ENCODE measurements around the gene ITGA2.
A peak's percentile ranks its signal among the peaks of the same experiment; 100 is the strongest.
"Not testable (repeated sequence)": the region's sequence is repeated elsewhere in the genome, so short reads cannot be mapped to it uniquely, and the experiment has no call there.

The ITGA2 gene

DNA sequence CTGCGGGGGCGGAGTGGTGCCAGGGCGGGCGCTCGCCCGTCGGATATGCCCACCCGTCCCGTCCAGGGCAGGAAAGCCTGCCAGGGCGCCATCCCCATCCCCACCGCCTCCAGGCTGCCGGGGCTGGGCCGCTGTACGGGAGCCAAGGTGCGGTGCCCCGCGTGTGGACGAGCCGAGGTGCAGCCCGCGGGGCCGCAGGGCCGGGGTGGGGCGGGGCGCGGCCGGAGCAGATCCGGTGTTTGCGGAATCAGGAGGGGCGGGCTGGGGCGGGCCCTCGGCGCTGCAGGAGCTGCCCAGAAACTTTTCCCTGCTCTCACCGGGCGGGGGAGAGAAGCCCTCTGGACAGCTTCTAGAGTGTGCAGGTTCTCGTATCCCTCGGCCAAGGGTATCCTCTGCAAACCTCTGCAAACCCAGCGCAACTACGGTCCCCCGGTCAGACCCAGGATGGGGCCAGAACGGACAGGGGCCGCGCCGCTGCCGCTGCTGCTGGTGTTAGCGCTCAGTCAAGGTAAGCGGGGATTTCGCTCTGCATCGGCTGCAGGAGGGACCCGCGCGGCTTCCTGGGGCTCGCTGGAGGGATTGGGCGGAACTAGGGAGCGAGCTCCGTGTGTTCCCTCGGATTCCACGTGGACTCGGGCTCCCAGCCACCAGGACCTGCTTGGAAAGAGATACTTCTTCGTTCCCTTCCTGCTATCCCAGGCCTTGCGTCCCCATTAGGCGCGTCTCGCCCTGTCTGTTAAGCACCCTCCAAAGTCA, at the start of gene ITGA2:
ITGA2 (plus strand) TSS at position 328 of the 756 bp plus-strand sequence; CDS start at position 445, 117 bp downstream.
- peak; percentile 7 for DNase-seq

DNA sequence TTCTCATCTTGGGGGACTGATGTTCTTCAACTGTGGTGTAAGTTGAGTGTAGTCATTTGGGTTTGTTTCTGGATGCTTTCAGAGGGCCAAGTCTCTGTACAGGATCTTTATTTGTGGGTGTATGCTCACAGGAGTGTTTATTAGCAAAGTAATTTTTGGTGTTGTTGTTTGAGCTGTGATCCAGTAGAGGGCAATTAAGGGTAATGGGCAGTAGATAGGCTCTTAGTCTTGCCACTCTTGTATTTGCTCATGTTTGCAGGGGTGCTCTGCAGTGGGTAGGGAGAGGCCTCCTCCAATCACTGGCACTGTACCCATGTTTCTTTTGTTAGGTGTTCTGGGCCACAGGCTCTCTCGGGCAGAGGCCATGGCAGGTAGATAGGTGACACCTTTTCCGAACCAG, 45.9 kb upstream of the ITGA2 start:
- DNase-seq: no peak

DNA sequence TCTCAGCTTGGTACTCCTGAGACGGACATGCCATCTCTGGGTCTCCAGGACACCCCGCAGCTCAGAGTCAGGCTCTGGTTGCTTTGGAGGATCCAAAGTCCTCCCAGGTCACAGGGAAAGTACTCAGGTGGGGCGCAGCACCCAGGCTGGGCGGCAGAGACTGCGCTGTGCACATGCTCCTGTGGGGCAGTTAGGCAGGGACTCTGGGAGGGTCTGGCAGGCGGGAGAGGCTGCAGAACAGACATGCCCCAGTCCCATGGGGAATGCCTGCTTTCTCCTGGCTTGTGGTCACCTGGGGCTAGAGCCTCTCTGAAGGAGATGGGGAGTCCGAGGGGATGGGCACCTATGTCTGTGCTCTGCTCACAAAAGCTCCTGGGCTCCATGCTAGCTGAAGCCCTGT, 45.3 kb upstream of the ITGA2 start:
- DNase-seq: no peak

DNA sequence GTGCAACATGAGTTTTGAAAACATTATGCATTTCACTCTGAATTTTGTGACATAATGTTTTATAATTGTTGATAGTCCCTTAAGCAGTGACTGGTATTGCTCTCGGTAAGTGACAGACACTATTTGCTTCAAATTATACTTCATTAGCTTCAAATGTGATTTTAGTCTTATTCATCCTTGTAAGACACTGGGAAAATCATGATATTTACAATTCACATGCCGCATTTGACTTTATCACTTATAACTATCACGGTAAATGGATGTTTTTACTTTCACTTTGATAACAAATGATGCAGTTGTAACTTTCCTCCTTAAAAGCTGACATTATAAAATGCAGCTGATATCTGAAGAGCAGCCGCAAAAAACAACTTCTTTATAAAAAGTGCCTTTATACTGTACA, 44.1 kb upstream of the ITGA2 start:
- no peak for DNase-seq

DNA sequence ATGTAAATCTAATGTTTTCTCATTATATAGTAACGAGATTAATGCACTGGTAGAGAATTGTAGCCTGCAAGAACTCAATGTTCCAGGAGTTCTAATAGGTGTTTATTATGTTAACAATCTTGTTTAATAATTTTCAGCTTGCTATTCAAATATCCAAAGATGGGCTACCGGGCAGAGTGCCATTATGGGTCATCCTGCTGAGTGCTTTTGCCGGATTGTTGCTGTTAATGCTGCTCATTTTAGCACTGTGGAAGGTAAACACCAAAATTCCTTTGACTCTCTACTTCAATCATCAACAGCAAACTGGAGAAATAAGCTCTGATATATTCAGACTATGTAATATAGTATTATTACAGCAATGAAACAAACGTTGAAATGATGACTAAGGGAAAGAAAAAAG, 41.9 kb upstream of the ITGA2 start:
- DNase-seq: no peak

DNA sequence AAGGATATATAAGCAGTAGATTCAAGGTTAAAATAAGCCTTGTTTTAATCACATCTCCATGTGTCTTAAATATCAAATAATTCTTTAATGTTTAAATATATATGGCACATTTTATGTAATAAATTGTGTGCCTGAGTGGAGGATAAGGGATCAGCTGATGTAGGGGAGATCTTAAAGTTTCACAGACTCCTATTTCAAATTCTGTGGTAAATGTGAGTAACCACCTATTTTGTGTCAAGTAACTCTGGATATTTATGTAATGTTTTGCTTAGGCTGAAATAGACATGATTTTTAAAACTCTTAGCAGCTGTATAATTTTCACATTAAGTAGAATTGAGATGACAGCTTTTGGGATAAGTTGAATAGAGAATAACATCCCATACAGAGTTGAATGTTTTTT, 41.3 kb upstream of the ITGA2 start:
- DNase-seq: no peak

DNA sequence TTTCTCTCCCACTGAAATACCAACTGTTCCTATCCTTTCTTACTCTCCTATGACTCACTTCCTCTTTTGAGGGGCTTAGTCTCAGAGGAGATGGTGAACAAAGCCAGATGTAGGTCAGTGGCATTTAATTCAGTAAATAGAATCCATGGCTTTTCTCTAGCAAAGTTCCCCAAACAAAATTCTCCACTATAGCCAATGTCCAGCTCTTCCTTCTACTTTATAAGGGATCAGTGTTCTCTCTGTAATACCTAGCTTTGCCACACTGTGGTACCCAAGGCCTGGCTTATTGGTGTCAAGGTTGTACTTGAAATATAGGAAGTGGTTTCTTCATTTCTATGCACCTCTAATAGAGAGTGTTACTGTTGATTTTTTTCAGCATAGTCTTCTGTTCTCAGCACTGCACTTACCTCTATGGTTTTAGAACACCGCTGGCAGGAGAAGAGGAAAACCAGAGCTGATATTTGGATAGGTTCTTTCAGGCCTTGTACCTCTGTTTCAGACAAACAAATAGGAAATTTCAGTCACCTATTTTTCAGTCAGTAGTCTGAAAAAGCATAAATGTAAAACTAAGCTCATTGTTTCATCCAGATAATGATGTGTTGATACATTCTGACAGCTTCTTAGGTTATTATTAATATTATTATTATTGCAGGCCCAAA, 40.6 kb upstream of the ITGA2 start:
- DNase-seq: peak; percentile 77

DNA sequence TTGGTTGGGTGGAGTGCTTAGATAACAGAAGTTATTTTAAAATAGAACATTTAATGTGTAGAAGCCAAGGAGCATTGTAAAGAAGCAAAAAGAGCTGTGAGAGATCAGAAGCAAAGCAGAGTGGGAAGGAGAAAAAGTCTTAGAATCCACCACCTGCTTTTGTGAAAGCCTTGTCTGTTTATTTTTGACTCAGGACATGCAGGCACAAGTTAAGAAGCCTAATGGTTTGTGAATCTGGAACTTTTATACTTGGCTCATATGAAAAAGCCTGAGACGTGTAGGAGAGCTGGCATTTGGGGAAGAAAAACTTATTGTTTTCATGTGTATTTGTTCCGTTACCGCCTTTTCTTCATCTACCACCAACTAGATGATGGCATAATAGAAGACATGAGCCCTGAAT, 38.5 kb upstream of the ITGA2 start:
- DNase-seq: no peak

DNA sequence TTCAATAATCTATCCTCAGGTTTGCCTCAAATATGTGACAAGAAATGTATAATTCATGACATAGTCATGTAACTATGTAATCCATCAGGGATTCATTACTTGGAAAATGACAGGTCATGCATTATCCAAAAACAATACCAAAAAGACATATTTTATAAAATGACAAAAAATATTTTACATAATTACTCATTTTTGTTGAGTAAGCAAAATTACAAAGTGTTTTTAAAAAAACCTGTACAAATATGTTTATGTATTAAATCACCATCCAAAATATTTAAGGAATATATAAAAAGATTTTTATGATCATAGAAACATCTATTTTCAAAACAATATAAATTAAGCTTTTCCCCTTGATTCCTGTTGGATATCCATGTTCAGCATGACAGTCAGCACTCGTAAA, 36.7 kb upstream of the ITGA2 start:
- DNase-seq: no peak

DNA sequence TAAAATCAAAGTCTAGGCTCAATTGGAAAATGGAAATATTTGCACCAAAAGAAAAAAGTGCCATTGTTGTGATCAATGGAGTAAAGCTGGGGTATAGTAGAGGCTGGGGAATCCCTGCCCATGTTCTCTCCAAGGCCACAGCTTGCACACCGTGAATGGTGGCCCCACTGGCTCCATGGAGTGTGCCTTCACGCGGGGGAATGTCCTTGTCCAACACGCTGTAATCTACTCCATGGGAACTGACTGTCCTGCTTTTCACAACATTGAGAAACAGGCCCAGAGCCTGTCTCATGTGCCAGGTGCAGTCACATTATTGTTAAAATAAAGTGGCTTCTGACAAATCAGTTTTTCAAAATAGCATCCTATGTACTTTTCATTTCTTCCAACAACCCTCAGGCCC, 33.1 kb upstream of the ITGA2 start:
- no peak for DNase-seq

DNA sequence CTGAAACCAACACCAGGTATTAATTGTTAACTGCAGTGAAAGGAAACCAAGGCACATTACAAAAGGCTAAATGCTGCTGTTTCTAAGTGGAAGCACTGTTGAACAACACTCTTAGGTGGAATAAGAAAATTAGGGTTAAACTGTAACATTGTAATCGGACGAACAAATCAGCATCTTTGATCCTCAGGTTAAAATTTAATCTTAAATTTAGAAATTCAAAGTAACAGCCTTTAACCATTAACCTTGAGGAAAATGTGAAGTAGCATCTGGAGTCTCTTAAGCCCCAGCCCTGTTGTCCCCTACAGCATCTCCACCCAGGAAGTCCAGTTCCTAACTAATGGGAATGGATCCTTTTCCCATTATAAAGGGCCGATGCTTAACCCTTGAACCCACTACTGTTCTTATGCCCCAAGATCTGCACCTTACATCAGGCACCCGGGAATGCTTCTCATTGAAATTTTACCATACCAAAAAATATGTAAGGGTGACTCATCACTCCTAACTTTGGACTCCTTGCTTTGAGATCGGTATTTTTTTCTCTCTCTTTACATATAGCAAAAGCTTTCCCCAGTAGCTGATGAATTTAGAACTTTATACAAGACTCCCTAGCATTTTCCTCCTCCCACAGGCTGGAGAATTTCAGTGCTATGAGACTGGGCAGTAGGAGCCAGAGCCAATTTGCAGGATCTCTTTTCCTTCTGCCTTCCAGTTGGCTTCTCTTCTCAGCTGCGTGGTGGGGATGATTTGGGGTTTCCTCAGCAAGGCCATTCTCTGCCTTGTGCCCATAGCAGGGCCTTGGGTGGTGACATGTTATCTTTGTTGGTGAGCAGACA, 32.0 kb upstream of the ITGA2 start:
- no peak for DNase-seq

DNA sequence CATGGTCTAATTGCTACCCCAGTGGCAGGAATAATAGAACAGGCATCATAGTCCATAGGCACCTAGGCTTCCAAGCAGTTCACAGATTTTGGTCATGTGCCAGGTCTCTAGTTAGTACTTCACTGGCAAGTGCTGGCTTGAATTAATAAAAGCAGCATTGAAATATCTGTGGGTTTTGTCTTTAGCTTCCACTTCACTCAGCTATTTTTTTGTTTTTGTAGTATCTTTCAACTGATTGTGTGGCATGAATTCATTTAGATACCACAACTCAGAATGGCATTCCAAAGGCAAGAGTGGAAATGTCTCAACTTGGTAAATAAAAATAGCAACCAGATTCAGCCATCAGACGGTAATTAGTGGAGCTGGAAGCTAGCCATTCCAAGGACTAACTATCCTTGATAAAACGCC, 27.9 kb upstream of the ITGA2 start:
- DNase-seq: no peak

DNA sequence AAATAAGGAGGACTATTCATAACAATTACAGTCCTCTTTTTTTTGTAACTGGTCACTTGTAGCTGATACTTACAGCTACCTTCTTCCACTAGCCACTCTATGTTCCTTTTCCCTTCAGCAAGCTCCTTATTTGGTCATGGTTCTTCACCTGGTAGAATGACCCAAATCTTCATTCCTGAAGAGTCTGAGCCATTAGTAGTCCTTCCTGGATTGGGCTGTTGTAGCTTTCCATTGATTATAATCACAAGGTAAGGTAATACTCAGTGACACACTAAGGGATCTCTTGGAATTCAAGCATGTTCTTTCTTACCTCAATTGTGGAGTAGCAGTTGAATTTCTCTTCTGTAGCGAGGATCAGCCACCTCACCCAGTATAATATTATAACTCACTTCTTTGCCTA, 25.5 kb upstream of the ITGA2 start:
- no peak for DNase-seq

DNA sequence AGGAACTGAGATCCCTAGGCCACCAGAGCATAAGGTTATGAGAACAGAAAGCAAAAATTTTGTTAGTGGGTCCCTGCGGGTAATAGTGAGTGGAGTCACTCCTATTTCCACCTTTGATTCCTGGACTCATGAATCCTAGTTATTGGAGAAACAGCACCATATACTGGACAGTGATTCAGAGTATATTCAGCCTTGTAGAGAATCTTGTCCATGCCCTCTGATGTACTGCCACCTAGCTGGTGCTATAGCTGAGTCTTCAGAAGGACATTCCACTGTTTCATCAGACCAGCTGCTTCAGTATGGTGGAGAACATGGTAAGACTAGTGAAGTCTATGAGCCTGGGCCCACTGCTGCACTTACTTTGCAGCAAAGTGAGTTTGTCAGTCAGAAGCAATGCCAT, 25.0 kb upstream of the ITGA2 start:
- no peak for DNase-seq

DNA sequence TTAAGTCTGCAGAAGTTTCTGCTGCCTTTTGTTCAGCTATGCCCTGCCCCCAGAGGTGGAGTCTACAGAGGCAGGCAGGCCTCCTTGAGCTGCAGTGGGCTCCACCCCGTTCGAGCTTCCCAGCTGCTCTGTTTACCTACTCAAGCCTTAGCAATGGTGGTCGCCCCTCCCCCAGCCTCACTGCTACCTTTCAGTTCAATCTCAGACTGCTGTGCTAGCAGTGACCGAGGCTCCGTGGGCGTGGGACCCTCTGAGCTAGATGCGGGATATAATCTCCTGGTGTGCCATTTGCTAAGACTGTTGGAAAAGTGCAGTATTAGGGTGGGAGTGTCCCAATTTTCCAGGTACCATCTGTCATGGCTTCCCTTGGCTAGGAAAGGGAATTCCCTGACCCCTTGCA, 13.0 kb upstream of the ITGA2 start:
- not testable (repeated sequence) for DNase-seq

DNA sequence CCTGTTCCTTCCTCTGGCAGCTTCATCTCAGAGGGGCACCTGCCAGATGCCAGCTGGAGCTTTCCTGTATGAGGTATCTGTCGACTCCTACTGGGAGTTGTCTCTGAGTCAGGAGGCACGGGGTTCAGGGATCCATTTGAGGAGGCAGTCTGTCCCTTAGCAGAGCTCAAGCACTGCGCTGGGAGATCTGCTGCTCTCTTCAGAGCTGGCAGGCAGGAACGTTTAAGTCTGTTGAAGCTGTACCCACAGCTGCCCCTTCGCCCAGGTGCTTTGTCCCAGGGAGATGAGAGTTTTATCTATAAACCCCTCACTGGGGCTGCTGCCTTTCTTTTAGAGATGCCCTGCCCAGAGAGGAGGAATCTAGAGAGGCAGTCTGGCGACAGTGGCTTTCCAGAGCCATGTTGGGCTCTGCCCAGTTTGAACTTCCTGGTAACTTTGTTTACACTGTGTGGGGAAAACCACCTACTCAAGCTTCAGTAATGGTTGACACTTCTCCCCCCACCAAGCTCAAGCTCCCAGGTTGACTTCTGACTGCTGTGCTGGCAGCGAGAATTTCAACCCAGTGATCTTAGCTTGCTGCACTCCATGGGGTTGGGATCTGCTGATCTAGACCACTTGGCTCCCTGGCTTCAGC, 11.8 kb upstream of the ITGA2 start:
- DNase-seq: no peak

DNA sequence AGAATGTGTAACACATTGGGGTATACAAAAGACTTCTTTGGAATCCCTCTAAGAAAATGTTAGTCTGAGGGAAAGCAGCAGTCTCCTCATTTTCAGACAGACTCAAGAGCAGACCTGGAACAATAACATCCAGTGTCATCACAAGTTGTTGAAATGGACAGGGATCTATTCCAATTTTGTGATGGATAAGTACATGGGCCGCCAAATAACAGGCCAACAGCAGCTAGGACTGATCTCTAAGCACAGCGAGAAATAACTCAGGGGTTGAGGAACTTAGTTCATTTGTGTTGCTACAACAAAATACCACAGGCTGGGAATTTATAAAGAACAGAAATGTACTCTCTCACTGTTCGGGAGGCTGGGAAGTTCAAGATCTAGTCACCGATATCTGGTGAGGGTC, 7.6 kb upstream of the ITGA2 start:
- no peak for DNase-seq

DNA sequence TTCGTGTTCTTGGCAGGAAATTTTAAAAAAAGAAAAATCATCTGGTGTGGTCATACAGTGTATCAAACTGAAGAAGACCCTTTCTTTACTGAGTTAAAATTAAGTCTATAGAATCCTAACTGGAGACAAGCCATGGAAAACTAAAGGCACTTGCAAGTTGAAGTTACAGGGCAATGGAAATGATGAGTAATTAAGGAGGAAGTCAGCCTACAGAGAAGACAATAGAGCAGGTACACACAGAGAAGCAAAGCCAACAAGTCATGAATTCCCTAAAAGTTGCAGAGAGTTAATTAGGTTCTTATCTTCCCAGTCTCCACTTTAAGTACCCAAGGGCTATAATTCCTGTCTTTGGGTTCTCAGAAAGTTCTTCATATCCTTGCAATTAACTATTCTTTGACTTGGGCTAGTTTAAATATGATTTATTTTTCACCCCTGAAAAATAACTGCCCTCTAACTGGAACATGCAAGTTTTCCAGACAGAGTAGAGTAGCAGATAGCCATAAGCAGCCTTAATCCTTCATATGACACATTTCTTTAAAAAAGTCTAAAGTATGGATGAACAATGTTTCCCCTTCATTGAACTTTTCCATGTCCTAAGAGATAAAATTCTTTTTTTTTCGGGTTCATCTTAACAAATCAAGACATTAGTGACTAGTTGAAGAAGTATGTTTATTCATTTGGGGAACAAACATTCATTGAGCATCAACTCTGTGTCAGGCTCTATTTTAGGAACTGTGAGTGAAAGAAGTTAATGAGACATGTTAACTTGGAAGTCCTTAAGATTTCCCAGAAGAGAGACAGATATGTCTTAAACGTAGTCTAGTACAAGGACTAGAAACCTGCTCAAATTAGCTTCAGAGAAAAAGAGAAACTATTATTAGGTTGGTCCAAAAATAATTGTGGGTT, 5.2 kb upstream of the ITGA2 start:
- DNase-seq: no peak

DNA sequence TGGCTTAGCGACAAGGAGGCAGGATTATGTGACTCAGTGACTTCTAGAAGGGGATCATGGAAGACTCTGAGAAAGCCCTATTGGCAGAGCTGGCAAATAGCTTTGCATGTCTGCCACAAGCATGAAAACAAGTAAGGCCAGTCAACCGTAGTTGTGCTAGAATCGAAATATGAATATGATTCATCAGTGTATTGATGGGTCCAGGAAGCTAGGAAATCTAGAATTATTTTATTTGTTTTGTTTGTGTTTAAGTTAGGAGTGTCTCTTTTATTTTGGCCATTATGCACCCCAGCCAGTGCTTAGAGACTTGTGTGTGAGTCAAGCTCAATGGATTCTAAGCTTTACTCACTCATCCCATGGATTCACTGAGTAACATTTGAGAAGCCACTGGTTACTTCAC, 3.8 kb upstream of the ITGA2 start:
- no peak for DNase-seq

DNA sequence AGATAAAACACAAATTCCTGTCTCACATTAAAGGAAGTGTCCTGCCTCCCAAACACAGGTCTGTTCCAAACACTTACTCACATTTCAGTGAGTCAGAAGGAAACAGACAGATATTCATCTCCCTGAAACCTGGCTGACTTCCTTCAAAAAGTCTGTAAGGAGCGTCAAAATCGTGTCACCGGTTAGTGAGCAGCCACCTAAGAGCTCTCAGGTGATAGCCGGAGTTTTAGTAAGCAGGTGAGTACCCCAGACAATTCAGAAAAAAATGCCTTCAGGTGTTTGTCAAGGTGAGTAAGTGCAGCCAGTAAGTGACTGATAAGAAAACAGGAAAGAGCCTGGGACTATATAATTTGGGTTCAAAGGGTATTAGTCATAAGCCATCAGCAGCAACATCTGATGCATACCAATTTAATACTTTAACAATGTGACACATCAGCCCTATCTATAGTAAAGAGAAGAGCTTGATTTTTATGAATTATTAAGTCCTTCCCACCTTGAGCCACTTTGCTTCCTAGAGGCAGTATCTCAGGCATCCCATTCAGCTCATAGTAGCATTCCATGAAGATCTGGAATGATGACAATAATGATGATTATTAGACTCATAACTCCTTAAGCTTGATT, 1.3 kb upstream of the ITGA2 start:
- DNase-seq: peak; percentile 64

DNA sequence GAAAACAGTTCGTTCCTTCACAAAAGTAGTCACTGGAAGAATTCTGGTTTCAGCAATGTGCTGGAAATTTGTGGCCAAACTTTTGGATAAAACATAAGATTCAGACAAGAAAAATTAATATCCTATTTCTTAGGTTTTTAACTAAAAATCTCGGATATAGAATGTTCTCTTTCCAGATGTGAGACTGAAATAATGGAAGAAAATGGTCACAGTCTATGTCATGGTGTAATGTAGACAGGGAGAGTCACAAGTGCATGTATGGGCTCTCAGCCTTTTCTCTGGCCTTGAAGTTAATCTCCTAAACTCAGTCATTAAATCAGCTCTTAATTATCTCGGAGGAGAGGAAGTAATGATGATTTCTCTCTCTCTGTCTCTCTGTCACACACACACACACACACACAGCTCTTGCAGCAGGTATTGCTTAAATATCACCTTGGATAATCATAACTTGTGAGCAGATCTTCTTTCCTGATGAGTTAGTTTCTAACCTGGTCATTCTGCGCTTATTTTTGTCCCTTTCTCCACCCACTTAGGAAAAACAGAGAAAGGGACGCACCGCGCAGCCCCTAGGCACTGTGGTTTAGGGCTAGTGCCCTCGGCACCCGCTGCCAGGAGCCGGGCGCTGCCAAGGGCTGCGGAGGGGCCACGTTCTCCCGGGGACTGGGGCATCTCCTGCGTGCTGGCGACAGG, 672 bp upstream of the ITGA2 start:
- peak; percentile 8 for DNase-seq
